ENCODE measurements around the gene RAPGEF5. TPM values are rescaled to one million over a fixed set of nuclear protein-coding genes. Genes with fewer than 3 reads are reported as not detected.

The RAPGEF5 gene
- total RNA-seq, 1 experiment from 2014 or later: 15.6 TPM

- ATAC-seq (no peak), DNase-seq (ENCODE audit: low read depth, low spot score) (no peak)
- POLR2A ChIA-PET: no interaction called here
- RAD21 ChIA-PET (ENCODE audit: low non-redundant PET in 1 of 2, low total read pairs in 2 of 2, uncharacterized antibody in 2 of 2, unreplicated experiment in 2 of 2): interaction anchor here in 1 of 2 experiments (0.5 kb wide), 1 partner anchor 71 kb away, joined by 7 read pairs; no protein-coding TSS in a partner anchor
- H3K9me2 ChIP-seq (ENCODE audit: insufficient read depth): no peaks in the 10 kb centered on the region
- no peaks in the 10 kb centered on the region for H3K4me1 ChIP-seq (ENCODE audit: control insufficient read depth in 1 of 2, insufficient read depth in 2 of 2, low read length in 2 of 2)
- H3K4me2 ChIP-seq (ENCODE audit: low read length): no peak overlapping the region
- TF ChIP-seq ZNF274 (IDR thresholded peaks at IDR 0.05; ENCODE audit: low read depth, low read length): no peak
- TF ChIP-seq YY1 (IDR thresholded peaks at IDR 0.05; ENCODE audit: extremely low read depth, insufficient replicate concordance, low read depth, low read length): no peak
- no peak for TF ChIP-seq CTCF (IDR thresholded peaks at IDR 0.05 in 2 of 3, conservative IDR thresholded peaks at IDR 0.05 in 1 of 3; ENCODE audit: borderline replicate concordance in 1 of 3, insufficient read depth in 1 of 3, low read depth in 2 of 3, low read length in 2 of 3)
- no peak overlapping the region for H3K27ac ChIP-seq (ENCODE audit: low read depth, low read length)
- no TSS peak for BruUV-seq (replicated peaks)
- H3K79me2 ChIP-seq (ENCODE audit: insufficient read depth, low read length): no peaks in the 10 kb centered on the region
- H3K4me3 ChIP-seq (replicated peaks in 1 of 2; ENCODE audit: low read depth in 1 of 2, low read length in 2 of 2): no peak overlapping the region
- intact Hi-C loops (cut with micrococcal nuclease): no loop called here
- CTCF ChIA-PET: interaction anchor here (0.9 kb wide), 1 partner anchor 311 kb away, joined by 4 read pairs; no protein-coding TSS in a partner anchor
- no peaks in the 10 kb centered on the region; a peak in 2 of 4 replicates for H3K36me3 ChIP-seq (ENCODE audit: control insufficient read depth in 1 of 2, insufficient read depth in 2 of 2, low read length in 2 of 2)
- no peaks in the 10 kb centered on the region for H3K9me3 ChIP-seq (ENCODE audit: control insufficient read depth in 1 of 2, insufficient read depth in 1 of 2, low read depth in 1 of 2, low read length in 2 of 2)
- H2AFZ ChIP-seq (ENCODE audit: low read depth, low read length, poor library complexity, severe bottlenecking): no peak overlapping the region
- no peaks in the 10 kb centered on the region for H4K20me1 ChIP-seq (ENCODE audit: insufficient read depth)
- H3K27me3 ChIP-seq (ENCODE audit: insufficient read depth, low read length): no peaks in the 10 kb centered on the region
- no peak overlapping the region for H3K9ac ChIP-seq (ENCODE audit: low read length)
Measured at GRCh38 chr7:22141355-22141754, 215.6 kb downstream of the RAPGEF5 start.

- Histone ChIP-seq H2AFZ (ENCODE audit: low read depth, low read length, poor library complexity, severe bottlenecking) (no peak overlapping the region), H3K4me3 (replicated peaks in 1 of 2; ENCODE audit: low read depth in 1 of 2, low read length in 2 of 2) (no peak overlapping the region), H3K4me2 (ENCODE audit: low read length) (no peak overlapping the region), H3K27ac (ENCODE audit: low read depth, low read length) (no peak overlapping the region), H3K4me1 (ENCODE audit: control insufficient read depth in 1 of 2, insufficient read depth in 2 of 2, low read length in 2 of 2) (no peaks in the 10 kb centered on the region), H3K79me2 (ENCODE audit: insufficient read depth, low read length) (no peaks in the 10 kb centered on the region), H3K9ac (ENCODE audit: low read length) (no peak overlapping the region), H3K36me3 (ENCODE audit: control insufficient read depth in 1 of 2, insufficient read depth in 2 of 2, low read length in 2 of 2) (no peaks in the 10 kb centered on the region; a peak in 2 of 4 replicates), H3K27me3 (ENCODE audit: insufficient read depth, low read length) (no peaks in the 10 kb centered on the region), H4K20me1 (ENCODE audit: insufficient read depth) (no peaks in the 10 kb centered on the region), H3K9me3 (ENCODE audit: control insufficient read depth in 1 of 2, insufficient read depth in 1 of 2, low read depth in 1 of 2, low read length in 2 of 2) (no peaks in the 10 kb centered on the region), H3K9me2 (ENCODE audit: insufficient read depth) (no peaks in the 10 kb centered on the region)
- ChIA-PET CTCF (interaction anchor here (0.9 kb wide), 1 partner anchor 312 kb away, joined by 4 read pairs; no protein-coding TSS in a partner anchor), RAD21 (ENCODE audit: low non-redundant PET in 1 of 2, low total read pairs in 2 of 2, uncharacterized antibody in 2 of 2, unreplicated experiment in 2 of 2) (no interaction called here), POLR2A (no interaction called here)
- no peak for ATAC-seq
- no peak for TF ChIP-seq TCF7L2 (IDR thresholded peaks at IDR 0.05; ENCODE audit: borderline replicate concordance, extremely low read depth, insufficient read depth, insufficient read length)
- TF ChIP-seq YY1 (IDR thresholded peaks at IDR 0.05; ENCODE audit: extremely low read depth, insufficient replicate concordance, low read depth, low read length): no peak
- TF ChIP-seq CEBPB (IDR thresholded peaks at IDR 0.05; ENCODE audit: low read depth): no peak
- TF ChIP-seq CBX3 (IDR thresholded peaks at IDR 0.05; ENCODE audit: low read depth): no peak
- TF ChIP-seq ZFX (IDR thresholded peaks at IDR 0.05): no peak
- TF ChIP-seq FOSL1 (IDR thresholded peaks at IDR 0.05; ENCODE audit: low read depth): no peak
- TF ChIP-seq EZH2 (IDR thresholded peaks at IDR 0.05): no peak
- no peak for TF ChIP-seq ZBTB33 (IDR thresholded peaks at IDR 0.05; ENCODE audit: extremely low read depth, insufficient replicate concordance, low read length)
- TF ChIP-seq EGR1 (IDR thresholded peaks at IDR 0.05; ENCODE audit: low read depth): no peak
- TF ChIP-seq ATF3 (IDR thresholded peaks at IDR 0.05): no peak
- no peak for TF ChIP-seq SRF (IDR thresholded peaks at IDR 0.05; ENCODE audit: low read depth)
- TF ChIP-seq ZNF274 (IDR thresholded peaks at IDR 0.05; ENCODE audit: low read depth, low read length): no peak
- intact Hi-C loops (cut with micrococcal nuclease): no loop called here
- no peak for DNase-seq (ENCODE audit: low read depth, low spot score)
- no TSS peak for BruUV-seq (replicated peaks)
Measured at GRCh38 chr7:22140578-22140977, 216.4 kb downstream of the RAPGEF5 start.
